NCI-H460 (cell line): ENCODE results near the gene BEND6. TPM values are rescaled to one million over a fixed set of nuclear protein-coding genes. Genes with fewer than 3 reads are reported as not detected.
"Not testable (repeated sequence)": the region's sequence is repeated elsewhere in the genome, so short reads cannot be mapped to it uniquely, and the experiment has no call there.

Experiments
- DNase-seq: peaks from one replicate; pipeline ENCODE4 v3.0.0-alpha.2; 2016; ENCODE audit warnings: low read depth; ENCODE audit errors: extremely low read depth
- total RNA-seq: library from RNA; depleted of rRNA; stranded (reverse); fragments of >200 nt; shearing (Covaris generic); gene quantifications from 2 replicates; pipeline ENCODE4 v1.2.3, GENCODE V29; 2014

Gene BEND6
- total RNA-seq, 1 experiment from 2014 or later = 2.7 TPM

DNA sequence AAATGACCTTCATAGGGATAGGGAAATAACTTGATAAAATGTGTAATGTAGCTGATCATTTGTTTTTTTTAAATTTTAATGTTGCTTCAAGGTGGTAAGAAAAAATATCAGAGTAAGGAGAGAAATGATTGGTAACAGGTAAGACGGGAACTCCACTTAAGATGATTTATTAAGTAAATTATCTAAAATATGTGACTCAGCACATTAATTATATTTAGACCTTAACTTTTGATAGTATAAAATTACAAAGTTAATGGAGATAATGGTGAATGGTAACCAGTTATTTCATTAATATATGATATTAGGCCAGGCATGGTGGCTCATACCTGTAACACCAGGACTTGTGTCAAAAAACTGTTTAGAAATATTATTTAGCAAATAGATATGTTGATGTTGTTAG lies 10.2 kb downstream of the BEND6 start:
- no peak for DNase-seq

DNA sequence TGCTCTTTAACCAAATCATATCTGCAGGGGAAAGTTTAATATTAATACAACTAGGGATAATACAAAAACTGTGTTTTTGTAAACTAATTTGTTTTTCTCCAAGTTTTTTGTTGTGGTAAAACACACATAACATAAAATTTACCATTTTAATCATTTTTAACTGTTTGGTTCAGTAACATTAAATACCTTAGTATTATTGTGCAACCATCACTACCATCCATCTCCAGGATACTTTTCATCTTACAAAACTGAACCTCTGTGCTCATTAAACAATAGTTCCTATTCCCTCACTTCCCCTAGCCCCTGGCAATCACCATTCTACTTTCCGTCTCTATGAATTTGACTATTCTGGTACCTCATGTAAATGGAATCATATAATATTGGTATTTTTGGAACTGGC lies 15.9 kb downstream of the BEND6 start:
- no peak for DNase-seq

- no peak for DNase-seq
Measured at GRCh38 chr6:56977192-56977591, 22.3 kb downstream of the BEND6 start.

- no peak for DNase-seq
Measured at GRCh38 chr6:56978530-56978929, 23.6 kb downstream of the BEND6 start.

DNA sequence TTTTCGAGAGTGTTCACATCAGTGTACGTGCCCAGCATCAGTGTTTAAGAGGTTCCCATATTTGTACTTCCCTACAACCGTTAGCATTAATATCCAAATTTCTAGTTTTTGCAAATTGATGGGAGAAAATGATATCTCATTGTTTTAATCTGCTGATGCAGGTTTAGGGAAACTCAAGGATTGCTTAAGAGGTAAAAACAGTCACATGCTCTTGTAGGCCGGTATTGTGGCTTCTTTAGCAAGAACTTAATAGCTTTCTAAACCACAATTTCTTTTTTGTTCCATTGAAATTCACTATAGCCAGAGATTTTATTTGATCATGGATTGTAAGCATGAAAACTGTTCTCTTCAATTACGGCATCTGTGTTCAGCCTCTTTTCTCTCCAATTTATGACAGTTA lies 29.5 kb downstream of the BEND6 start:
- DNase-seq = no peak

- DNase-seq = no peak
Measured at GRCh38 chr6:56984884-56985283, 30.0 kb downstream of the BEND6 start.

DNA sequence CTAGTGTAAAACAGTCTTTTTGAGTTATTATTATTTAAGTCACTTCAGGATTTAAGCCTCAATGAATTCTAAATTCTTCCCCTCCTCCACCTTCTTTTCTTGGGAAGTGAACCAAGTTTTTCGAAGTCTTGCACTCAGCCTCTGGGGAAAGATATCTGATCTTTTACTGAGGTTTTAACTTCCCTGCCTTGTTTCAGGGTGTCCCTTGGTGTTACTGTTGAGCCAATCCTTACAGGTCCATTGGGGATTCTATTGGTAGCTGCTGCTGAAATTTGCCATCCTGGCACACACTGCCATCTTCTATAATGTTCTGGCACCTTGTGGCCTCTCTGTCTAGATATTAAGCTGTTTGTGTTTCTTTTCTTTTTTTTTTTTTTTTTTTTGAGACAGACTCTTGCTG lies 31.7 kb downstream of the BEND6 start:
- DNase-seq = no peak

DNA sequence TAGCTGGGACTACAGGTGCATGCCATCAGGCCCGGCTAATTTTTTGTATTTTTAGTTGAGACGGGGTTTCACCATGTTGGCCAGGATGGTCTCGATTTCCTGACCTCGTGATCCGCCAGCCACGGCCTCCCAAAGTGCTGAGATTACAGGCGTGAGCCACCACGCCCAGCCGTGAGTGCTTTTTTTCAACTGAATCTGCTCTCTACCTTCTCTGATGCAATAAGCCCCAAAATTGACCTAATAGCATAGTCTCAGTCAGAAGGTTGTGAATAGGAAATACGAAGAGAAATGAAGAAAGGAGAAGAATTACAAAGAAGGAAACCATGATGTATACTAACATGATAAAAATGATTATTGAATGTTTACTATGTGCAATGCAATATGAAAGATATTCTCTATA lies 33.2 kb downstream of the BEND6 start:
- no peak for DNase-seq

GRCh38 chr6:56992036-56992435 lies 37.1 kb downstream of the BEND6 start:
- DNase-seq = no peak

- no peak for DNase-seq
Measured at GRCh38 chr6:56992703-56993102, 37.8 kb downstream of the BEND6 start.

DNA sequence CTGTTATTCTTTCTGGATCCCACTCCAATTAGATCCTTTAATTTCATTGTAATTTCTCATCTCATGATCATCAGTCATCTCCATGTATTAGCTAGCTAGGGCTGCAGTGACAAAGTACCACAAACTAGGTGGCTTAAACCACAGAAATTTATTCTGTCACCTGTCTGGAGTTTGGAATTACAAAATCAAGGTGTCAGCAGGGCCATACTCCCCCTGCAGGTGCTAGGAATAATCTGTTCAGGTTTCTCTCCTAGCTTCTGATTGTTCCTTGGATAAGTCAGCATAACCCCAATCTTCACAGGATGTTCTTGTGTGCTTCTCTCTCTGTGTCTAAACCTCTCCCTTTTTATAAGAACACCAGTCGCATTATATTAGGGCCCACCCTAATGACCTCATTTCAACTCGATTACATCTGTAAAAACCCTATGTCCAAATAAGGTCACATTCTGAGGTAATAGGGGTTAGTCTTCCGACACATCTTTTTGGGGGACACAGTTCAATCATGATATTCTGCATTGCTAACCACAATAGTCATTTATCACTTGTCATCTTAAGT lies 40.5 kb downstream of the BEND6 start:
- DNase-seq = no peak

GRCh38 chr6:56996401-56996800 lies 41.5 kb downstream of the BEND6 start:
- DNase-seq = no peak

GRCh38 chr6:56999049-56999448 lies 44.1 kb downstream of the BEND6 start:
- no peak for DNase-seq

GRCh38 chr6:56999748-57000147 lies 44.8 kb downstream of the BEND6 start:
- DNase-seq = not testable (repeated sequence)

- no peak for DNase-seq
Measured at GRCh38 chr6:57002197-57002596, 47.3 kb downstream of the BEND6 start.

DNA sequence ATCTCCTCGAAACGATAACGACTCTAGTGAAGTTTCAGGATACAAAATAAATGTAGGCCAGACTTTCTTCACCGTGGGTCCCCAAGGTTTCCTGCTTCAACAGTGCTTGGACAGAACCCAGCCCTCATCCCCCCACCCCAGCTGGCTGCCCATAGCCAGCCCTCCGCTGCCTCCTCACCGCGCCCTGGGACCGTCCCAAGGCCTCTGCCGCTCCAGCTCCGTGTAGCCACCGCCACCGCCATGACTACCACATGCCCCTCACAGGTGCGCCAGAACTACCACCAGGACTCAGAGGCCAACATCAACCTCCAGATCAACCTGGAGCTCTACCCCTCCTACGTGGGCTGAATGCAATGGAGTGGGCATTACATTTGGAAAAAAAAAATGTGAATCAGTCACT lies 49.4 kb downstream of the BEND6 start:
- DNase-seq = no peak

DNA sequence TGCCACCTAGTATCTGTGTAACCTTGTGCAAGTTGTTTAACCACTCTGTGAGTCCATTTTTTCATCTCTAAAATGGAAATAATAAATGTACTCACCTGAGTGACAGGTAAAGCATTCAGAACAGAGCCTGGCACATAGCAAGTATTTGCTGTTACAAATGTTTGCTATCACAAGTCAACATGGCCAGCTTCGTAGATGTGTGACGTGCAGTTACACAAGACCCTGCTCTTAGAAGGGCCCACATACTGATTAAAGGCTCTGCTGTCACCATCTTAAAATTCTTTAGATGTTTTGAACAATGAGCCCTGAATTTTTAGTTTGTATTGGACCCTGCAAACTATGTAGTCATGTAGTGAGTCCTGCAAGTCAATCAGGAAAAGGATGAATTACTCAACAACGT lies 51.2 kb downstream of the BEND6 start:
- no peak for DNase-seq

GRCh38 chr6:57008069-57008468 lies 53.2 kb downstream of the BEND6 start:
- DNase-seq = not testable (repeated sequence)

- no peak for DNase-seq
Measured at GRCh38 chr6:57013521-57013926, 58.6 kb downstream of the BEND6 start.

DNA sequence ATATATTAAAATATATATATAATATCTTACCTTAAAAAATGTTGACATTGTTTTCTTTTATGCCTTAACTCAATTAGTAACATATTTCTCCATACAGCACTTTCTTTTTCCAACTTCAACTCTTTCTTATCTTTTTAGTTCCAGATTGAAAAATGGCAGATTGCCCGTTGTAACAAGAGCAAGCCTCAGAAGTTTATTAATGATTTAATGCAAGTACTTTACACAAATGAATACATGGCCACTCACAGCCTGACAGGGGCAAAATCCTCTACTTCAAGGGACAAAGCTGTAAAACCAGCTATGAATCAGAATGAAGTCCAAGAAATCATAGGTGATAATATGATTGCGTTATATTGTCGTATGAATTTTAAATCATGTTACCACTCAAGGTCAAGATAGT lies 62.2 kb downstream of the BEND6 start:
- DNase-seq = no peak

DNA sequence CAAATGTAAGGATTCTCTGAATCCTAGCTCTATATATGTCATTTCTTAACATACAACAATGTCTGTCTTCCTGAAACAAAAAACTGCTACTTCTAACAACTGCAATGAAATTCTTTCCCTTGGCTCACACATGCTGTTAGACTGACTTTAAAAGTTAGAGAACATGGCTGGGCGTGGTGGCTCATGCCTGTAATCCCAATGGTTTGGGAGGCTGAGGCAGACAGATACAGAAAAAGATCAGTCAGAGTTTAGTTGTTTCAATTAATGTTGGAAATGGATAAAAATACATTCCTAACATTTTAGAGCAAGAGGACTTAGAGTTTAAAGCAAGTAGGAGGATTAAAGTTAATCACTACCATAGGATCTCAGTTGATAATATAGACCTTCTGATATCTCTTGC lies 62.9 kb downstream of the BEND6 start:
- DNase-seq = no peak

DNA sequence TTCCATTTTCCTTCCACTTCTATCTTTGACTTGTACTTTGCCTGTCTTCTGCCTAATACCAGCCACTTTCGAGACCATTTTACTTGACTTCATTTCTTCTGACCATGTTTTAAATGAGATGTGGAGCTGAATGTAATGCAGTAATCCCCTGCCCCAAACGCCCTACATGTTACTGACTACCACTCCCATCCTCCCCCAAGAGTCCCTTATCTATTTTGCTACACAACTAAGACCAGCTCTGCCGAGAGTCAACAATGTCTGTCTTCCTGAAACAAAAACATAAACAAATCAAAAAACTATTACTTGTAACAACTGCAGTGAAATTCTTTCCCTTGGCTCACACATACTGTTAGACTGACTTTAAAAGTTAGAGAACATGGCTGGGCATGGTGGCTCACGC lies 64.5 kb downstream of the BEND6 start:
- DNase-seq = no peak

DNA sequence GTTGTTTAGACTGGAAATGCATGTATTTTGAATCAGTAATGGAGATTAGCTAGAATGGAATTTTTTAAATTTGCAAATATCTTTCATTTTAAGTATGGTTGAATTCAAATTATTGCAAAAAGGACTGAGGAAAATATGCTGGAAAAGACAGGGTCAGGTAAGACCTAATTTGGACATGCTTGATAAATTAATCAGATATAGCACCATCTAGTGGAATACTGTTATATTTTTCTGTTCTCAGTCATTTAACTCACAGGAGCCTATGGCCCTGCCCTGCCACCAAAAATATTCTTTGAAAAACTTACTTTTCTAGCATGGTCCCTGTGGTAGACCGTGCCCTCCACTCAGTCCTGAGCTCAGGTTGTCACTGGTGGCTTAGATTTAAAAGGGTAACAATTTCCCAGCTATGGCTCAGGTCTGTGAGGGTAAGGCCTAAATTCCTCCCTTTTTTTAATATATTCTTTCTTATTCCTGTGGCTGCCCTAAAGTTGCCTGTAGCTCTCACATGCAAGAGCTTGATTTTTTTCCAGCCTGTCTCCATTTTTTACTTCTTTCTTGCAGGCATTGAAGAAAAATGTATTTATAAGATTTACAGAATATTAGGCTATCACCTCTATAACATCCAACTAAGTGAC lies 66.3 kb downstream of the BEND6 start:
- peak; percentile 24 for DNase-seq
